ENCODE measurements around the gene KDM5B.
A peak's percentile ranks its signal among the peaks of the same experiment; 100 is the strongest.

KDM5B gene

DNA sequence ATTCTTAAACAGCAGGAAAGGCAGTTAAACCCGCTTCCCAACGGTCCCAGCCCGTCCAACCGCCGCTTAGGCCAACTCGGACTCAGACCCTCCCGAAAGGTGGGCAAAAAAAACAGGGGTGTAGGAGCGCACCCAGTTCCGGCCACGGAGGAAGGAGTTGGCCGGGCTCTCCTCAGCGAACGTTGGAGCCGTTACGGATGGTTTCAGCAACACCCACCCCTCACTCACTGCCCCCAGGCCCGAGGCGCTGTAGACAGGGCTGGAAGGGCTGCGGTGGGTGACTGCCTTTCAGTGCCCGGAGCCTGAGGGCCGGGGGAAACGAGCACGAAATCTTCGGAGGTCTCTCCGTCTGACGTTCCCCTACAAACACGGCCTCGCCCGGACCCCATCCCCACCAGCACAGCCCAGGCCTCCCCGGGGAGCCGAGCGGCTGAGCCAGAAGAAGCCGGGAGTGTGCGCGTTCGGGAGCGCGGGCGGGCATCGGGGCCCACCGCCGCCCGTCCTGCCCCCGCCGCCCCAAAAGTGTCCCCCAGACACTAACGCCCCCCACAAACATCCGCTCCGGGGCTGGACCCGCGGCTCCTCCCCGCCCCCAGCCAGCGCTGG is 1.3 kb downstream of the KDM5B start:
- H3K9me3 ChIP-seq (ENCODE audit: insufficient read depth, low read length) = no peaks in the 10 kb centered on the region
- H3K4me1 ChIP-seq (ENCODE audit: insufficient read depth, insufficient read length) = peaks cover 2% of the 10 kb centered on the region
- peak overlapping the region; percentile 98 for H3K9ac ChIP-seq (ENCODE audit: insufficient read length, low read depth)
- peaks cover 39% of the 10 kb centered on the region for H3K27me3 ChIP-seq (ENCODE audit: insufficient read depth, insufficient read length)
- no peaks in the 10 kb centered on the region for H3K36me3 ChIP-seq (ENCODE audit: insufficient read depth, insufficient read length, low read length)
- peak overlapping the region; percentile 93 for H3K4me3 ChIP-seq (ENCODE audit: insufficient read length, low read depth)
- TF ChIP-seq ZNF274 (IDR thresholded peaks at IDR 0.05; ENCODE audit: low read depth, low read length) (no peak), YY1 (IDR thresholded peaks at IDR 0.05; ENCODE audit: insufficient read depth, insufficient read length) (no peak), SUZ12 (IDR thresholded peaks at IDR 0.05; ENCODE audit: extremely low read depth, insufficient read depth, insufficient read length) (no peak)
- DNase-seq (ENCODE audit: low read depth, low spot score) = no peak

- TF ChIP-seq SUZ12 (IDR thresholded peaks at IDR 0.05; ENCODE audit: extremely low read depth, insufficient read depth, insufficient read length) = no peak
- TF ChIP-seq ZNF274 (IDR thresholded peaks at IDR 0.05; ENCODE audit: low read depth, low read length) = no peak
- peak; percentile 44 for TF ChIP-seq YY1 (IDR thresholded peaks at IDR 0.05; ENCODE audit: insufficient read depth, insufficient read length)
- Histone ChIP-seq H3K9ac (ENCODE audit: insufficient read length, low read depth) (peak overlapping the region; percentile 98), H3K4me1 (ENCODE audit: insufficient read depth, insufficient read length) (no peaks in the 10 kb centered on the region), H3K27me3 (ENCODE audit: insufficient read depth, insufficient read length) (peaks cover 31% of the 10 kb centered on the region), H3K4me3 (ENCODE audit: insufficient read length, low read depth) (peak overlapping the region; percentile 93), H3K36me3 (ENCODE audit: insufficient read depth, insufficient read length, low read length) (no peaks in the 10 kb centered on the region), H3K9me3 (ENCODE audit: insufficient read depth, low read length) (no peaks in the 10 kb centered on the region)
- DNase-seq (ENCODE audit: low read depth, low spot score) = no peak
These were observed 2.1 kb downstream of the KDM5B start for GRCh38 chr1:202805886-202806844.

GRCh38 chr1:202804126-202804525 is 4.1 kb downstream of the KDM5B start:
- H3K9me3 ChIP-seq (ENCODE audit: insufficient read depth, low read length) = no peaks in the 10 kb centered on the region
- DNase-seq (ENCODE audit: low read depth, low spot score) = no peak
- no peak overlapping the region for H3K4me3 ChIP-seq (ENCODE audit: insufficient read length, low read depth)
- H3K36me3 ChIP-seq (ENCODE audit: insufficient read depth, insufficient read length, low read length) = no peaks in the 10 kb centered on the region
- peaks cover 11% of the 10 kb centered on the region for H3K27me3 ChIP-seq (ENCODE audit: insufficient read depth, insufficient read length)
- no peak for TF ChIP-seq ZNF274 (IDR thresholded peaks at IDR 0.05; ENCODE audit: low read depth, low read length)
- no peak for TF ChIP-seq SUZ12 (IDR thresholded peaks at IDR 0.05; ENCODE audit: extremely low read depth, insufficient read depth, insufficient read length)
- TF ChIP-seq YY1 (IDR thresholded peaks at IDR 0.05; ENCODE audit: insufficient read depth, insufficient read length) = no peak
- no peaks in the 10 kb centered on the region for H3K4me1 ChIP-seq (ENCODE audit: insufficient read depth, insufficient read length)
- no peak overlapping the region for H3K9ac ChIP-seq (ENCODE audit: insufficient read length, low read depth)

- Histone ChIP-seq H3K27me3 (ENCODE audit: insufficient read depth, insufficient read length) (peaks cover 3% of the 10 kb centered on the region), H3K4me1 (ENCODE audit: insufficient read depth, insufficient read length) (no peaks in the 10 kb centered on the region), H3K9me3 (ENCODE audit: insufficient read depth, low read length) (no peaks in the 10 kb centered on the region), H3K36me3 (ENCODE audit: insufficient read depth, insufficient read length, low read length) (peaks cover under 1% of the 10 kb centered on the region), H3K4me3 (ENCODE audit: insufficient read length, low read depth) (no peak overlapping the region), H3K9ac (ENCODE audit: insufficient read length, low read depth) (no peak overlapping the region)
- DNase-seq (ENCODE audit: low read depth, low spot score) = no peak
- TF ChIP-seq ZNF274 (IDR thresholded peaks at IDR 0.05; ENCODE audit: low read depth, low read length) (no peak), SUZ12 (IDR thresholded peaks at IDR 0.05; ENCODE audit: extremely low read depth, insufficient read depth, insufficient read length) (no peak), YY1 (IDR thresholded peaks at IDR 0.05; ENCODE audit: insufficient read depth, insufficient read length) (no peak)
These were observed 5.0 kb downstream of the KDM5B start for GRCh38 chr1:202802998-202803932.

- Histone ChIP-seq H3K4me1 (ENCODE audit: insufficient read depth, insufficient read length) (no peaks in the 10 kb centered on the region), H3K27me3 (ENCODE audit: insufficient read depth, insufficient read length) (no peaks in the 10 kb centered on the region), H3K9me3 (ENCODE audit: insufficient read depth, low read length) (no peaks in the 10 kb centered on the region), H3K4me3 (ENCODE audit: insufficient read length, low read depth) (no peak overlapping the region), H3K36me3 (ENCODE audit: insufficient read depth, insufficient read length, low read length) (peaks cover 3% of the 10 kb centered on the region), H3K9ac (ENCODE audit: insufficient read length, low read depth) (no peak overlapping the region)
- TF ChIP-seq ZNF274 (IDR thresholded peaks at IDR 0.05; ENCODE audit: low read depth, low read length) (no peak), YY1 (IDR thresholded peaks at IDR 0.05; ENCODE audit: insufficient read depth, insufficient read length) (no peak), SUZ12 (IDR thresholded peaks at IDR 0.05; ENCODE audit: extremely low read depth, insufficient read depth, insufficient read length) (no peak)
- DNase-seq (ENCODE audit: low read depth, low spot score) = no peak
These were observed 6.2 kb downstream of the KDM5B start for GRCh38 chr1:202802034-202802433.

GRCh38 chr1:202801175-202801574 is 7.0 kb downstream of the KDM5B start:
- peaks cover 8% of the 10 kb centered on the region for H3K36me3 ChIP-seq (ENCODE audit: insufficient read depth, insufficient read length, low read length)

More at GRCh38 chr1:202801175-202801574, 7.0 kb downstream of the KDM5B start:
- no peak for DNase-seq (ENCODE audit: low read depth, low spot score)
- no peak overlapping the region for H3K9ac ChIP-seq (ENCODE audit: insufficient read length, low read depth)
- no peaks in the 10 kb centered on the region for H3K4me1 ChIP-seq (ENCODE audit: insufficient read depth, insufficient read length)
- H3K4me3 ChIP-seq (ENCODE audit: insufficient read length, low read depth) = no peak overlapping the region
- H3K9me3 ChIP-seq (ENCODE audit: insufficient read depth, low read length) = no peaks in the 10 kb centered on the region
- TF ChIP-seq YY1 (IDR thresholded peaks at IDR 0.05; ENCODE audit: insufficient read depth, insufficient read length) = no peak
- TF ChIP-seq ZNF274 (IDR thresholded peaks at IDR 0.05; ENCODE audit: low read depth, low read length) = no peak
- TF ChIP-seq SUZ12 (IDR thresholded peaks at IDR 0.05; ENCODE audit: extremely low read depth, insufficient read depth, insufficient read length) = no peak
- H3K27me3 ChIP-seq (ENCODE audit: insufficient read depth, insufficient read length) = no peaks in the 10 kb centered on the region

All from NT2/D1 (cell line).